KMS-11 (cell line): ENCODE measurements around the gene CCBE1.

Experiments used
- H2AFZ ChIP-seq: fragments of 200-600 bp; sonication (generic); 2 replicates; pipeline ENCODE4 v1.6.1; 2016; ENCODE audit warnings: antibody characterized with exemption, mixed run types, low read depth
- H3K27ac ChIP-seq: fragments of 200-600 bp; sonication (generic); 2 replicates; pipeline ENCODE4 v1.6.1; 2016; ENCODE audit warnings: mild to moderate bottlenecking, mixed run types
- H3K27me3 ChIP-seq: fragments of 200-600 bp; sonication (generic); 2 replicates; pipeline ENCODE4 v1.6.1; 2017; ENCODE audit warnings: mild to moderate bottlenecking, low read depth, mixed run types, moderate library complexity; ENCODE audit not compliant: insufficient read depth
- H3K36me3 ChIP-seq: fragments of 200-600 bp; sonication (generic); 2 replicates; pipeline ENCODE4 v1.6.1; 2017; ENCODE audit warnings: mild to moderate bottlenecking, mixed run types; ENCODE audit not compliant: insufficient read depth
- H3K4me1 ChIP-seq: fragments of 200-600 bp; sonication (generic); 2 replicates; pipeline ENCODE4 v1.6.1; 2016; ENCODE audit warnings: mild to moderate bottlenecking, low read depth, mixed run types; ENCODE audit not compliant: poor library complexity, severe bottlenecking
- H3K4me2 ChIP-seq: fragments of 200-600 bp; sonication (generic); 2 replicates; pipeline ENCODE4 v1.7.0; 2016; ENCODE audit warnings: mild to moderate bottlenecking, mixed run types
- H3K4me3 ChIP-seq: fragments of 200-600 bp; sonication (generic); IDR thresholded peaks from 2 replicates; pipeline ENCODE4 v1.6.1; 2017; ENCODE audit warnings: low read depth, low read length, mixed read lengths; ENCODE audit not compliant: insufficient read depth
- H3K79me2 ChIP-seq: fragments of 200-600 bp; sonication (generic); 2 replicates; pipeline ENCODE4 v1.6.1; 2016; ENCODE audit warnings: low read depth, mixed run types; ENCODE audit not compliant: insufficient read depth
- H3K9ac ChIP-seq: fragments of 200-600 bp; sonication (generic); 2 replicates; pipeline ENCODE4 v1.6.1; 2016; ENCODE audit warnings: mild to moderate bottlenecking, mixed run types
- H4K20me1 ChIP-seq: fragments of 200-600 bp; sonication (generic); 2 replicates; pipeline ENCODE4 v1.6.1; 2016; ENCODE audit warnings: mild to moderate bottlenecking, mixed run types; ENCODE audit not compliant: insufficient read depth
- CTCF ChIP-seq: fragments of 200-600 bp; sonication (generic); conservative IDR thresholded peaks from 2 replicates; pipeline ENCODE4 v1.6.1; 2017; ENCODE audit warnings: low read depth, mild to moderate bottlenecking, antibody characterized with exemption, low read length, moderate library complexity, mixed read lengths

The CCBE1 gene

GRCh38 chr18:59402432-59403090, 294.7 kb downstream of the CCBE1 start:
- H3K27me3 ChIP-seq, result no peaks in the 10 kb centered on the region
- no peaks in the 10 kb centered on the region for H3K79me2 ChIP-seq
- H3K9ac ChIP-seq, result no peak overlapping the region
- H3K4me2 ChIP-seq, result peak overlapping the region; percentile 22; the same call in 1 of the 2 replicates
- no peak overlapping the region for H3K27ac ChIP-seq
- H3K36me3 ChIP-seq, result no peaks in the 10 kb centered on the region
- peak overlapping the region; percentile 55 for H2AFZ ChIP-seq
- no peak overlapping the region for H3K4me3 ChIP-seq
- TF ChIP-seq CTCF, result peak; percentile 99
- no peaks in the 10 kb centered on the region for H4K20me1 ChIP-seq
- peaks cover 11% of the 10 kb centered on the region for H3K4me1 ChIP-seq

DNA sequence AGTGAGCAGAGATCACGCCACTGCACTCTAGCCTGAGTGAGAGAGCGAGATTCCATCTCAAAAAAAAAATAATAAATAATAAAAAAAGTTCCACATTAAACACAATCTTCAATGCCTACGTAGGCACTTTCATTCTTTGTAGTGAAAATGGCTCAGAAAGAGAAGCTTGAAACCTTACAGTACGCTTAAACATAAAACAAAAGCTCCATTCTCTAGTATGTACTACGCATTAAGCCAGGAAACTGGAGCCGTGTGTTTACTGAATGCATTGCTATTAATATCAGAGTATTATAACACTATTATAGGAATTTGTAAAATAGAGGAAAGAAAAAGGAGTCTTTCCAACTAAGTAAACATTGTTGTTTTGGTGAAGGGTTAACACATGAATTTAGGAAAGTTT, 296.8 kb downstream of the CCBE1 start:
- H3K4me3 ChIP-seq, result no peak overlapping the region
- H3K36me3 ChIP-seq, result no peaks in the 10 kb centered on the region
- H3K27ac ChIP-seq, result no peak overlapping the region
- TF ChIP-seq CTCF, result no peak
- H3K4me2 ChIP-seq, result no peak overlapping the region
- H3K79me2 ChIP-seq, result no peaks in the 10 kb centered on the region
- H3K27me3 ChIP-seq, result no peaks in the 10 kb centered on the region
- no peaks in the 10 kb centered on the region for H4K20me1 ChIP-seq
- no peak overlapping the region for H3K9ac ChIP-seq
- peaks cover 11% of the 10 kb centered on the region for H3K4me1 ChIP-seq
- no peak overlapping the region for H2AFZ ChIP-seq

- Histone ChIP-seq H3K9ac (no peak overlapping the region), H3K79me2 (no peaks in the 10 kb centered on the region), H4K20me1 (no peaks in the 10 kb centered on the region), H3K27me3 (no peaks in the 10 kb centered on the region), H3K36me3 (no peaks in the 10 kb centered on the region), H3K4me2 (no peak overlapping the region), H3K4me1 (no peaks in the 10 kb centered on the region), H2AFZ (no peak overlapping the region), H3K27ac (no peak overlapping the region), H3K4me3 (no peak overlapping the region)
- TF ChIP-seq CTCF, result no peak
Measured at GRCh38 chr18:59395226-59396175, 301.7 kb downstream of the CCBE1 start.

GRCh38 chr18:59393381-59393780, 303.8 kb downstream of the CCBE1 start:
- no peak overlapping the region for H3K4me2 ChIP-seq
- no peaks in the 10 kb centered on the region for H3K27me3 ChIP-seq
- TF ChIP-seq CTCF, result no peak
- H3K79me2 ChIP-seq, result no peaks in the 10 kb centered on the region
- no peaks in the 10 kb centered on the region for H4K20me1 ChIP-seq
- no peak overlapping the region for H2AFZ ChIP-seq
- H3K4me1 ChIP-seq, result no peaks in the 10 kb centered on the region
- H3K27ac ChIP-seq, result no peak overlapping the region
- H3K36me3 ChIP-seq, result no peaks in the 10 kb centered on the region
- H3K4me3 ChIP-seq, result no peak overlapping the region
- H3K9ac ChIP-seq, result no peak overlapping the region
